OCI-LY7 (cell line): ENCODE results near the gene FMN1.

Experiments used
- EZH2phosphoT487 ChIP-seq: fragments of 200-600 bp; sonication (generic); IDR thresholded peaks from 2 replicates; pipeline ENCODE4 v1.6.1; 2018; ENCODE audit warnings: low read depth, borderline replicate concordance, mild to moderate bottlenecking, mixed run types, antibody characterized with exemption, low read length, moderate library complexity, mixed read lengths
- TF ChIP-seq, protein P1 (sequence below): fragments of 200-600 bp; sonication (generic); conservative IDR thresholded peaks from 2 replicates; pipeline ENCODE4 v1.5.1; 2014; ENCODE audit warnings: mild to moderate bottlenecking, antibody characterized with exemption, low read length, moderate library complexity, mixed read lengths

DNA sequence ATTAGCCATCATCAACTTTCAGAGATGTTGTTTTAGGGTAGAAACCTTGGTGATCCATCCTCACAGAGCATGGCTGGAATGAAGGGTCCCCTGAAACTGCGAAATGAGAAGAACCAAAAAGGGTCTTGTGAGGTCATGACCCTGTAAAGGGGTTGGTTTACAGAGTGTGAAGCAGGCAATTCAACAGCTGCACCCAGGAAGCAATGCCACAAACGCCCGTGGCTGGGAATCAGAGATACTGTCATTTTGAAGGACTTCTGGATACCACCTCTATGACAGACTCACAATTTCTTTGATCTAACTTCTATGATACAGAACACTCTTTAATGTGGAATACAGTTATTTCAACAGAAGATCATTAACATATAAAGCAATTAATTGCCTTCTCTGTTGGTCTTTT lies 397.7 kb downstream of the FMN1 start:
- TF ChIP-seq, protein P1, sequence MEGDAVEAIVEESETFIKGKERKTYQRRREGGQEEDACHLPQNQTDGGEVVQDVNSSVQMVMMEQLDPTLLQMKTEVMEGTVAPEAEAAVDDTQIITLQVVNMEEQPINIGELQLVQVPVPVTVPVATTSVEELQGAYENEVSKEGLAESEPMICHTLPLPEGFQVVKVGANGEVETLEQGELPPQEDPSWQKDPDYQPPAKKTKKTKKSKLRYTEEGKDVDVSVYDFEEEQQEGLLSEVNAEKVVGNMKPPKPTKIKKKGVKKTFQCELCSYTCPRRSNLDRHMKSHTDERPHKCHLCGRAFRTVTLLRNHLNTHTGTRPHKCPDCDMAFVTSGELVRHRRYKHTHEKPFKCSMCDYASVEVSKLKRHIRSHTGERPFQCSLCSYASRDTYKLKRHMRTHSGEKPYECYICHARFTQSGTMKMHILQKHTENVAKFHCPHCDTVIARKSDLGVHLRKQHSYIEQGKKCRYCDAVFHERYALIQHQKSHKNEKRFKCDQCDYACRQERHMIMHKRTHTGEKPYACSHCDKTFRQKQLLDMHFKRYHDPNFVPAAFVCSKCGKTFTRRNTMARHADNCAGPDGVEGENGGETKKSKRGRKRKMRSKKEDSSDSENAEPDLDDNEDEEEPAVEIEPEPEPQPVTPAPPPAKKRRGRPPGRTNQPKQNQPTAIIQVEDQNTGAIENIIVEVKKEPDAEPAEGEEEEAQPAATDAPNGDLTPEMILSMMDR, result no peak
- TF ChIP-seq EZH2phosphoT487, result no peak
